Measurements from ENCODE around the gene MRPL43.

DNA sequence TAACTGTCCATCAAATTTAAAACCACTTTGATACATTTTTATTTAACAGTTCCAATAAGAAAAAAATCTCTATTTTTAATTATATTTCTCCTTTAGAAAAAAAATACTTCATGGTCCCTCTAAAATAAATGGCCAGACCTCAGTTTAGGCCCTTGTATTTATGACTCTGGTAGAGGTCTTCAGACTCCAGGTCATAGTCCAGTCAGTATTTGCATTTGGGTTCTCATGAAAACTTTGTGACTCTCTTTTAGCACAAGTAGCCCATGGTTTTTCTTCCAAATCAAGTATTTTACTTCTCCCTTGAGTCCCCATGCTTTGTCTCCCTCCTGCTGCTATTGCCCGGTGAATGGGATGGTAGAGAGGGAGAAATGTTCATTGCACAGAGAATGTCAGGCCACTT, 23.5 kb downstream of the MRPL43 start:
- TF ChIP-seq TAF1 (IDR thresholded peaks at IDR 0.05; ENCODE audit: borderline replicate concordance, insufficient read depth, low read length) (no peak), POLR2AphosphoS5 (IDR thresholded peaks at IDR 0.05; ENCODE audit: low read depth, low read length) (no peak)
- TF ChIP-seq, protein P1, sequence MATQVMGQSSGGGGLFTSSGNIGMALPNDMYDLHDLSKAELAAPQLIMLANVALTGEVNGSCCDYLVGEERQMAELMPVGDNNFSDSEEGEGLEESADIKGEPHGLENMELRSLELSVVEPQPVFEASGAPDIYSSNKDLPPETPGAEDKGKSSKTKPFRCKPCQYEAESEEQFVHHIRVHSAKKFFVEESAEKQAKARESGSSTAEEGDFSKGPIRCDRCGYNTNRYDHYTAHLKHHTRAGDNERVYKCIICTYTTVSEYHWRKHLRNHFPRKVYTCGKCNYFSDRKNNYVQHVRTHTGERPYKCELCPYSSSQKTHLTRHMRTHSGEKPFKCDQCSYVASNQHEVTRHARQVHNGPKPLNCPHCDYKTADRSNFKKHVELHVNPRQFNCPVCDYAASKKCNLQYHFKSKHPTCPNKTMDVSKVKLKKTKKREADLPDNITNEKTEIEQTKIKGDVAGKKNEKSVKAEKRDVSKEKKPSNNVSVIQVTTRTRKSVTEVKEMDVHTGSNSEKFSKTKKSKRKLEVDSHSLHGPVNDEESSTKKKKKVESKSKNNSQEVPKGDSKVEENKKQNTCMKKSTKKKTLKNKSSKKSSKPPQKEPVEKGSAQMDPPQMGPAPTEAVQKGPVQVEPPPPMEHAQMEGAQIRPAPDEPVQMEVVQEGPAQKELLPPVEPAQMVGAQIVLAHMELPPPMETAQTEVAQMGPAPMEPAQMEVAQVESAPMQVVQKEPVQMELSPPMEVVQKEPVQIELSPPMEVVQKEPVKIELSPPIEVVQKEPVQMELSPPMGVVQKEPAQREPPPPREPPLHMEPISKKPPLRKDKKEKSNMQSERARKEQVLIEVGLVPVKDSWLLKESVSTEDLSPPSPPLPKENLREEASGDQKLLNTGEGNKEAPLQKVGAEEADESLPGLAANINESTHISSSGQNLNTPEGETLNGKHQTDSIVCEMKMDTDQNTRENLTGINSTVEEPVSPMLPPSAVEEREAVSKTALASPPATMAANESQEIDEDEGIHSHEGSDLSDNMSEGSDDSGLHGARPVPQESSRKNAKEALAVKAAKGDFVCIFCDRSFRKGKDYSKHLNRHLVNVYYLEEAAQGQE (IDR thresholded peaks at IDR 0.05; ENCODE audit: insufficient read depth in 1 of 2, low read depth in 2 of 2, low read length in 2 of 2): no peak
